Astrocyte (in vitro differentiated cells and primary cell): ENCODE measurements around the gene AP2B1. TPM values are rescaled to one million over a fixed set of nuclear protein-coding genes. Genes with fewer than 3 reads are reported as not detected.

Experiments
- DNase-seq: peaks from one replicate; pipeline ENCODE4 v3.0.0-alpha.2; 2010; ENCODE audit warnings: low read depth
- FAIRE-seq: peaks from 2 replicates; lab custom pipeline; 2011; peaks lifted over from hg19 to GRCh38; lab: Jason Lieb, UNC
- H2AFZ ChIP-seq: 2 replicates; pipeline ENCODE4 v1.6.0; 2012; ENCODE audit warnings: low read depth, low read length, inconsistent platforms
- H3K27ac ChIP-seq: 2 replicates; pipeline ENCODE4 v1.5.1; 2011; ENCODE audit warnings: low read depth, low read length, inconsistent platforms
- H3K27me3 ChIP-seq: 2 replicates; pipeline ENCODE4 v1.6.0; 2011; ENCODE audit warnings: low read length, inconsistent platforms; ENCODE audit not compliant: insufficient read depth
- H3K36me3 ChIP-seq: 2 replicates; pipeline ENCODE4 v1.5.1; 2011; ENCODE audit warnings: low read length, inconsistent platforms; ENCODE audit not compliant: insufficient read depth
- H3K4me1 ChIP-seq: 2 replicates; pipeline ENCODE4 v1.5.1; 2011; ENCODE audit warnings: low read length, inconsistent platforms; ENCODE audit not compliant: insufficient read depth
- H3K4me2 ChIP-seq: 2 replicates; pipeline ENCODE4 v1.6.0; 2012; ENCODE audit warnings: low read length, inconsistent platforms
- H3K4me3 ChIP-seq: 2 replicates; pipeline ENCODE4 v1.5.1; 2011; ENCODE audit warnings: low read depth, mild to moderate bottlenecking, low read length, inconsistent platforms; ENCODE audit not compliant: insufficient read depth
- H3K79me2 ChIP-seq: 2 replicates; pipeline ENCODE4 v1.6.0; 2012; ENCODE audit warnings: mild to moderate bottlenecking, low read length, inconsistent platforms; ENCODE audit not compliant: insufficient read depth
- H3K9ac ChIP-seq: 2 replicates; pipeline ENCODE4 v1.6.0; 2012; ENCODE audit warnings: mild to moderate bottlenecking, low read length, inconsistent platforms
- H3K9me3 ChIP-seq: 2 replicates; pipeline ENCODE4 v1.5.1; 2012; ENCODE audit warnings: low read depth, mild to moderate bottlenecking, low read length, inconsistent platforms; ENCODE audit not compliant: insufficient read depth
- H4K20me1 ChIP-seq: 2 replicates; pipeline ENCODE4 v1.6.0; 2012; ENCODE audit warnings: low read length, inconsistent platforms; ENCODE audit not compliant: insufficient read depth
- H3K27ac Mint-ChIP-seq: one replicate; pipeline ENCODE4 v1.8.0; 2021; ENCODE audit warnings: mild to moderate bottlenecking, mixed read lengths; ENCODE audit not compliant: unreplicated experiment
- H3K27me3 Mint-ChIP-seq: one replicate; pipeline ENCODE4 v1.8.0; 2021; ENCODE audit warnings: low read depth, mixed read lengths; ENCODE audit not compliant: unreplicated experiment
- H3K36me3 Mint-ChIP-seq: one replicate; pipeline ENCODE4 v1.8.0; 2021; ENCODE audit warnings: low read depth, mixed read lengths; ENCODE audit not compliant: unreplicated experiment
- H3K4me1 Mint-ChIP-seq: one replicate; pipeline ENCODE4 v1.8.0; 2021; ENCODE audit warnings: low read depth, mixed read lengths; ENCODE audit not compliant: unreplicated experiment
- H3K4me3 Mint-ChIP-seq: one replicate; pipeline ENCODE4 v1.8.0; 2021; ENCODE audit warnings: mild to moderate bottlenecking, moderate library complexity, mixed read lengths; ENCODE audit not compliant: unreplicated experiment
- H3K9me3 Mint-ChIP-seq: one replicate; pipeline ENCODE4 v1.8.0; 2021; ENCODE audit warnings: mild to moderate bottlenecking, mixed read lengths; ENCODE audit not compliant: unreplicated experiment
- EZH2 ChIP-seq: IDR thresholded peaks from 2 replicates; pipeline ENCODE4 v1.6.1; 2012; ENCODE audit warnings: mild to moderate bottlenecking, low read length, inconsistent platforms; ENCODE audit not compliant: insufficient read depth
- total RNA-seq: library from RNA; stranded (reverse); gene quantifications from 2 replicates; pipeline ENCODE4 v1.2.1, GENCODE V29; 2021
- TF ChIP-seq, protein P1 (sequence below): IDR thresholded peaks from 2 replicates; pipeline ENCODE4 v1.5.1; 2011; ENCODE audit warnings: low read depth, mild to moderate bottlenecking, inconsistent platforms, low read length, moderate library complexity; ENCODE audit not compliant: insufficient read depth

Gene AP2B1
- total RNA-seq, 1 donor from 2014 or later: 313 TPM

DNA sequence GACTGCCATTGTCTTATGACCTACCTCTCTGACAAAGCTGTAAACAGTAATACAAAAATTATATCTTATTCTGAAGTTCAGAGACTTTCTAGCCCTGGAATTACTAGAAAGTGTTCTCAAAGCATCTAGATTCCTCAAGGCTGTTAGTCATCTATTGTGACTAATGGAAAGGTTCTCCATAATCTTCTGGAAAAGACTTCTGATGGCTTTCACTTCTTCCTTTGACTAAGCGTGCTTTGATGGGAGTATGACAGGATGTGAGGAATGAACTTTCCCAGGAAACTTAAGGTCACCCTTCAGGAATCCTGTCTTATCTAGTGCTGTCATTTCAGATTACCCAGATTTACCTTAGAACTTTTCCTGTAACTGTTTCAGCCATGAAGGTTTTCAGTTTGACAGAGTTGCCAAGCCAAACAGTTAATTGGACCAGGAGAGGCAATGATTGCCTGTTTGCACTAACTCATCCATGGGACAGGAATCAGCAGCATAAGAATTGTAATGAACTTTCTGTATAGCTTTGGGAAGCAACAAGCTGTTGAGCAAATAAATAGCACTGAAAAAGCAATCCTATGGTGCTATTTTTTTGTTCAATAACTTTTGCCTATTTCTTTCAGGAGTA lies 43.5 kb downstream of the AP2B1 start:
- H3K4me3 ChIP-seq: no peak overlapping the region
- H3K4me1 Mint-ChIP-seq: peaks cover 4% of the 10 kb centered on the region
- H3K27ac ChIP-seq: peak overlapping the region; percentile 74
- no peaks in the 10 kb centered on the region for H3K27me3 ChIP-seq
- H3K27ac Mint-ChIP-seq: peak overlapping the region; percentile 87
- H3K79me2 ChIP-seq: peaks cover 14% of the 10 kb centered on the region
- H3K27me3 Mint-ChIP-seq: no peaks in the 10 kb centered on the region
- peaks cover 4% of the 10 kb centered on the region for H3K4me1 ChIP-seq
- H2AFZ ChIP-seq: no peak overlapping the region
- no peaks in the 10 kb centered on the region for H3K9me3 ChIP-seq
- peaks cover 39% of the 10 kb centered on the region for H3K36me3 ChIP-seq
- no peak for TF ChIP-seq EZH2
- TF ChIP-seq, protein P1, sequence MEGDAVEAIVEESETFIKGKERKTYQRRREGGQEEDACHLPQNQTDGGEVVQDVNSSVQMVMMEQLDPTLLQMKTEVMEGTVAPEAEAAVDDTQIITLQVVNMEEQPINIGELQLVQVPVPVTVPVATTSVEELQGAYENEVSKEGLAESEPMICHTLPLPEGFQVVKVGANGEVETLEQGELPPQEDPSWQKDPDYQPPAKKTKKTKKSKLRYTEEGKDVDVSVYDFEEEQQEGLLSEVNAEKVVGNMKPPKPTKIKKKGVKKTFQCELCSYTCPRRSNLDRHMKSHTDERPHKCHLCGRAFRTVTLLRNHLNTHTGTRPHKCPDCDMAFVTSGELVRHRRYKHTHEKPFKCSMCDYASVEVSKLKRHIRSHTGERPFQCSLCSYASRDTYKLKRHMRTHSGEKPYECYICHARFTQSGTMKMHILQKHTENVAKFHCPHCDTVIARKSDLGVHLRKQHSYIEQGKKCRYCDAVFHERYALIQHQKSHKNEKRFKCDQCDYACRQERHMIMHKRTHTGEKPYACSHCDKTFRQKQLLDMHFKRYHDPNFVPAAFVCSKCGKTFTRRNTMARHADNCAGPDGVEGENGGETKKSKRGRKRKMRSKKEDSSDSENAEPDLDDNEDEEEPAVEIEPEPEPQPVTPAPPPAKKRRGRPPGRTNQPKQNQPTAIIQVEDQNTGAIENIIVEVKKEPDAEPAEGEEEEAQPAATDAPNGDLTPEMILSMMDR: no peak
- peak; percentile 83 for DNase-seq
- peak overlapping the region; percentile 26 for H3K9ac ChIP-seq
- no peaks in the 10 kb centered on the region for H3K9me3 Mint-ChIP-seq
- H3K4me3 Mint-ChIP-seq: no peak overlapping the region
- peaks cover 33% of the 10 kb centered on the region for H4K20me1 ChIP-seq
- H3K36me3 Mint-ChIP-seq: peaks cover 5% of the 10 kb centered on the region
- H3K4me2 ChIP-seq: peak overlapping the region; percentile 41
- FAIRE-seq: peak; percentile 98

DNA sequence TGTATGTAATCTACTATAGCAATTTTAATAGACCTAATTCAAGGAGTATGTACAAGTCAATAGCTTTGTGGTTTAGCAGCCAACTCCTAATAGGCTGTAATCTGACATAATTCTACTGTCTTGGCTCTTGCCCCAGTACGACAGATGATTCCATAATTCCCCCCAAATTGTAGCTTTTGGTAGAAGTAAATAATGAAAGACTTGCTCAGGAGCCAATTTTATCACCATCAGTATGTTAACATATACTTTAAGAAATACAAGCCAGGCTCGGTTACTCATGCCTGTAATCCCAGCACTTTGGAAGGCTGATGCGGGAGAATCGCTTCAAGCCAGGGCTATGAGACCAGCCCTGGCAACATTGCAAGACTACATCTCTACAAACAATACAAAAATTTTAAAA lies 53.9 kb downstream of the AP2B1 start:
- Histone ChIP-seq H3K9me3 (no peaks in the 10 kb centered on the region), H3K9ac (no peak overlapping the region), H3K36me3 (peaks cover 58% of the 10 kb centered on the region), H3K27ac (no peak overlapping the region), H3K4me3 (no peak overlapping the region), H2AFZ (no peak overlapping the region), H3K27me3 (no peaks in the 10 kb centered on the region), H3K4me1 (no peaks in the 10 kb centered on the region), H3K79me2 (no peaks in the 10 kb centered on the region), H3K4me2 (no peak overlapping the region), H4K20me1 (peaks cover 3% of the 10 kb centered on the region)
- no peaks in the 10 kb centered on the region for H3K27me3 Mint-ChIP-seq
- DNase-seq (no peak), FAIRE-seq (no peak)
- no peak for TF ChIP-seq EZH2
- TF ChIP-seq, protein P1: no peak
- no peaks in the 10 kb centered on the region for H3K4me1 Mint-ChIP-seq
- peaks cover 5% of the 10 kb centered on the region for H3K36me3 Mint-ChIP-seq
- no peaks in the 10 kb centered on the region for H3K9me3 Mint-ChIP-seq
- H3K4me3 Mint-ChIP-seq: no peak overlapping the region
- H3K27ac Mint-ChIP-seq: no peak overlapping the region

DNA sequence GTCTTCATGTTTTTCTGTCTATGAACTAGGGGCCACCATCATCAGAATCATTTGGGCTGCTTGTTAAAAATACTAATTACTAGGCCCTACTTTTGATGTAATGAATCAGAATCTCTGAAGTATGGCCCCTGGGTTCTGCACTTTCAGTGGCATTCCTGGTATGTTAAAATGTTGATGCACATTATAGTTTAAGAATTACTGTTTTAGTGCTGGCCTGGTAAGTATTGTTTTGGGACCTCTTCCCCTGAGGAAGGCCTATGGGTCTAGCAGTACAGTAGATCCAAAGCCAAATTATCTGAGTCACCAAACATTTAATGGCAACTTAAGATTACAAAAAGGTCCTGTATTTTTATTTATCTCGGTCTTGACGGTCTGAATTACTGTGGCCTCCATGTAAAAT lies 58.8 kb downstream of the AP2B1 start:
- no peaks in the 10 kb centered on the region for H3K9me3 Mint-ChIP-seq
- Histone ChIP-seq H3K9ac (no peak overlapping the region), H3K4me2 (no peak overlapping the region), H4K20me1 (peaks cover 8% of the 10 kb centered on the region), H3K27me3 (no peaks in the 10 kb centered on the region), H3K4me1 (no peaks in the 10 kb centered on the region), H3K79me2 (peaks cover 9% of the 10 kb centered on the region), H3K4me3 (no peak overlapping the region), H2AFZ (no peak overlapping the region), H3K27ac (no peak overlapping the region), H3K36me3 (peaks cover 45% of the 10 kb centered on the region), H3K9me3 (no peaks in the 10 kb centered on the region)
- no peaks in the 10 kb centered on the region for H3K27me3 Mint-ChIP-seq
- TF ChIP-seq, protein P1: no peak
- no peak for TF ChIP-seq EZH2
- no peak for FAIRE-seq
- peak; percentile 12 for DNase-seq
- no peak overlapping the region for H3K27ac Mint-ChIP-seq
- no peaks in the 10 kb centered on the region for H3K36me3 Mint-ChIP-seq
- no peaks in the 10 kb centered on the region for H3K4me1 Mint-ChIP-seq
- no peak overlapping the region for H3K4me3 Mint-ChIP-seq
